Brain microvascular endothelial cell (primary cell): Measurements from ENCODE around the gene TGFA.

Experiments
- DNase-seq: peaks from one replicate; pipeline ENCODE4 v3.0.0-alpha.2; 2020
- H3K27ac ChIP-seq: fragments of 250-450 bp; sonication (Bioruptor Pico); 2 replicates; pipeline ENCODE4 v1.5.1; 2020; ENCODE audit warnings: mild to moderate bottlenecking, moderate library complexity
- H3K27me3 ChIP-seq: fragments of 250-450 bp; sonication (Bioruptor Pico); replicated peaks from 2 replicates; pipeline ENCODE4 v1.5.1; 2020; ENCODE audit warnings: mild to moderate bottlenecking
- H3K36me3 ChIP-seq: fragments of 250-450 bp; sonication (Bioruptor Pico); replicated peaks from 2 replicates; pipeline ENCODE4 v1.5.1; 2020; ENCODE audit warnings: mild to moderate bottlenecking
- H3K4me3 ChIP-seq: 2 replicates; pipeline ENCODE4 v1.5.1; 2011; ENCODE audit warnings: low read depth, mild to moderate bottlenecking, control low read depth, low read length, moderate library complexity
- CTCF ChIP-seq: IDR thresholded peaks from 2 replicates; pipeline ENCODE4 v1.5.1; 2011; ENCODE audit warnings: low read depth, mild to moderate bottlenecking, moderate library complexity, low read length, control low read depth, inconsistent platforms; ENCODE audit errors: missing control alignments
- in situ Hi-C: cut with HindIII; loops from 2 replicates; pipeline ENCODE4 v1.10.0; 2017; ENCODE audit warnings: low sequenced_read_pairs, low pct_ligation_motif_present

TGFA gene

GRCh38 chr2:70508711-70509462 lies 44.7 kb downstream of the TGFA start:
- in situ Hi-C loops: no loop called here
- H3K36me3 ChIP-seq: no peaks in the 10 kb centered on the region
- H3K27ac ChIP-seq: no peak overlapping the region
- no peak for DNase-seq
- no peak overlapping the region for H3K4me3 ChIP-seq
- no peaks in the 10 kb centered on the region for H3K27me3 ChIP-seq
- no peak for TF ChIP-seq CTCF

GRCh38 chr2:70505613-70506391 lies 47.8 kb downstream of the TGFA start:
- no peak overlapping the region for H3K27ac ChIP-seq
- H3K36me3 ChIP-seq: no peaks in the 10 kb centered on the region
- H3K27me3 ChIP-seq: no peaks in the 10 kb centered on the region

GRCh38 chr2:70504750-70505149 lies 48.9 kb downstream of the TGFA start:
- Histone ChIP-seq H3K4me3 (no peak overlapping the region), H3K27ac (no peak overlapping the region), H3K36me3 (no peaks in the 10 kb centered on the region), H3K27me3 (no peaks in the 10 kb centered on the region)
- DNase-seq: no peak
- TF ChIP-seq CTCF: no peak
- in situ Hi-C loops: no loop called here

More at GRCh38 chr2:70505613-70506391, 47.8 kb downstream of the TGFA start:
- TF ChIP-seq CTCF: no peak
- no peak overlapping the region for H3K4me3 ChIP-seq
- no peak for DNase-seq
- in situ Hi-C loops: no loop called here

- H3K4me3 ChIP-seq: no peak overlapping the region
- in situ Hi-C loops: no loop called here
These were observed 49.7 kb downstream of the TGFA start for GRCh38 chr2:70503896-70504295.

GRCh38 chr2:70501728-70502127 lies 51.9 kb downstream of the TGFA start:
- no peak for DNase-seq
- no peaks in the 10 kb centered on the region for H3K36me3 ChIP-seq
- TF ChIP-seq CTCF: no peak
- no peaks in the 10 kb centered on the region for H3K27me3 ChIP-seq
- H3K4me3 ChIP-seq: no peak overlapping the region
- in situ Hi-C loops: no loop called here
- no peak overlapping the region for H3K27ac ChIP-seq

More at GRCh38 chr2:70503896-70504295, 49.7 kb downstream of the TGFA start:
- no peak for TF ChIP-seq CTCF
- DNase-seq: no peak
- Histone ChIP-seq H3K36me3 (no peaks in the 10 kb centered on the region), H3K27me3 (no peaks in the 10 kb centered on the region), H3K27ac (no peak overlapping the region)
